G401 (cell line): ENCODE results near the gene PSAT1. TPM values are rescaled to one million over a fixed set of nuclear protein-coding genes. Genes with fewer than 3 reads are reported as not detected.
A peak's percentile ranks its signal among the peaks of the same experiment; 100 is the strongest.
"Not testable (repeated sequence)": the region's sequence is repeated elsewhere in the genome, so short reads cannot be mapped to it uniquely, and the experiment has no call there.

Experiments
- DNase-seq: peaks from one replicate; pipeline ENCODE4 v3.0.0-alpha.2; 2015; ENCODE audit warnings: low spot score
- in situ Hi-C: cut with HindIII; loops from 2 replicates; pipeline ENCODE4 v1.10.0; 2016; ENCODE audit warnings: low sequenced_read_pairs, mixed read lengths
- total RNA-seq: library from RNA; depleted of rRNA; stranded (reverse); fragments of >200 nt; shearing (Covaris generic); gene quantifications from 2 replicates; pipeline ENCODE4 v1.2.3, GENCODE V29; 2014; rRNA removed

The PSAT1 gene
- total RNA-seq, result 222 and 268 TPM in 2 replicates

DNA sequence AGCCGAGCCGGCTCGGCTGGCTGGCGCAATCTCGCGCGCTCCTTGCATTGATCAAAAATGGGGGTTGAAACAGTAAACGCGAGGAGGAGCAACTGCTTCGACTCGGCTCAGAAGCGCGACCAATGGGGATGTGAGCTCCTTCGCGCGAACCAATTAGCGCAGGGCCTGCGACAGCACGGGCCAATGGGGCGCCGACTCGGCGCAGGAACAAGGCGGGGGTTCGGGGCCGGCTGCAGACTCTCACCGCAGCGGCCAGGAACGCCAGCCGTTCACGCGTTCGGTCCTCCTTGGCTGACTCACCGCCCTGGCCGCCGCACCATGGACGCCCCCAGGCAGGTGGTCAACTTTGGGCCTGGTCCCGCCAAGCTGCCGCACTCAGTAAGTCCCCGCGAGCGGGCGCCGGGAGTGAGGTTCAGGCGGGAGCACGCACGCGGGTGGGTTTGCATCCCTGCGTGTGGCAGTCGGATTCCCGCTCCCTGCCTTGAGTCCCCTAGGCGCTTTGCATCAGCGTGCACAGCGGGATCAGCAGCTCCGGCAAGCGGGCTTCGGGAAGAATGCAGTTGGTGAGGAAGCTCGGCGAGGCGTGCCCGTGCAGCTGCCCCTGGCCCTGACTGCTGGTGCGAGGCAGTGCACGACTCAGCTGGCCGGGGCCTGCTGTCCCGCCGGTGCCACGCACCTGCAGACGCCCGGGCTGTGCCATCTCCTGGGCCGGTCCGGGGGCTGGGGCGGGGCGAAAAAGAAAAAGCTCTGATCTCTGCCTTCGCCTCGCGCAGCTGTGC is at the start of gene PSAT1:
Gene PSAT1 (plus strand): TSS at position 233 of the 779 bp plus-strand sequence. CDS start 86 bp downstream, at position 319.
- DNase-seq, result peak; percentile 84
- in situ Hi-C loops, result no loop called here

DNA sequence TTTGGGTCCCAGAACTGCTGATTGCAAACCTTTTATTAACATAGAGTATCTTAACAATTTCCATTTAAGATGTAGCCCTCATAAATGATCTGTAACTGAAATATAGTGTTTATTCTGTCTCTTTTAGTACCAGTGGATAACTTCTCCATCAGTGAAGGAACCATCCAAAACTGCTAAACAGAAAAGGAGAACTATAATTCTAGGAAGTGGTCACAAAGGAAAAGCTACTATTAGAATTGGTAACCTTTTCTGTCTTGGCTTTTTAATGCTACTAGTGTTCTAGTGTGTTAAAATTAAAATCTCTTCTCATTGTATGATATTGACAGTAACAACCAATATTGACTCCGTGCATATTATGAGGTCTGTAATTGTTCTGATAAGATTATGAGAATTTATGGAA is 48.3 kb upstream of the PSAT1 start:
- in situ Hi-C loops, result no loop called here
- DNase-seq, result no peak

DNA sequence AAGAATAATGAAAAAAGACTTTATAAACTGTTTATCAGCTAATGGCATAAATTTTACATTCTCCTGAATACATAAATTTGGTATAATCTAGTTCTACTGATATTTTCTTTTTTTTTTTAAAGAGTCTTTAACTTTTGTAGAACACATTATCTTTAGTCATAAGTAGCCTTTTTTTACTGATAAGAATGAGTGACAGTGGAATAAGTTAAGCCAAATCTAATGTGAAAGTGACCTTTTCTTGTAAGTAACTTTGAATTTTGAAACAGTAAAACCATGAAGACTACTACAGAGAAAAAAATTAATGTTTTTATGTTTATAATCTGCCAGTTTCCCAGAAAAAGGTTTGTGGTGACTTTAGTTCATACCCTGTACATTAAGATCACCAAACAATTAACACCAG is 47.4 kb upstream of the PSAT1 start:
- DNase-seq, result no peak
- in situ Hi-C loops, result no loop called here

DNA sequence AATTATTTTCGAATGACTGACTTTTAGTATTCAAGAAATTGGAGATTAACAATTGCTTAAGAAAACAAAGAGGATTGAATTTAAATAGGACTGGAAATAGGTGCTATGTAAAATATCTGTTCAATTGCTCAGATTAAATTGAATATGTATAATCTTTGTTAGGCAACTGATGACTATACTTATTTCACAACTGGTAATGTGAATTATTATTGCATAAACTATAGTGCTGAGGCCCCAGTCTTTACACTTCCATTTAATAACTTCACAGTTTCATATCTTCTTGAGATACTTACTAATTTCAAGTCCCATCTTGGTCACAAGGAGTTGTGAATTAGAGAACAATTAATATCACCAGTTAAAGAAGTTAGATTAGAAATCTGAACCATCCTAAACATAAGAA is 44.3 kb upstream of the PSAT1 start:
- no peak for DNase-seq

DNA sequence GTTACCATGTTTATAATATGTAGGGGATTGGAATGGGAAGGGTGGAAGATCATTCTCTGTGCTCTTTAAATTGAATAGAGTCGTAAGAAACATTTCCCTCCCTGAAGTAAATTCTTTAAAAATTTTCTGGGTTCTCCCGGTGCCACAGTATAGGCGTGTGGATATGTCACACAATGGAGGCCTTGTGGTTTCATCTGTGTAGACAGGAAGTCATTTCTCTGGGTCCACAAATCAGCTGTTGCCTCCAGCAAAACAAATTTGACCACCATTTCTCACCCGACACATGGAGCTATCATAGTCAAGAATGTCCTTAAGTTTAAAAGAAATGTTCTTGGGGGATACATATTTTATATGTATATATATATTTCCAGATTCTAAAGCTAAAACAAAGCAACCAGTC is 43.6 kb upstream of the PSAT1 start:
- DNase-seq, result no peak
- in situ Hi-C loops, result no loop called here

More for the DNA sequence above, 44.3 kb upstream of the PSAT1 start:
- in situ Hi-C loops, result no loop called here

DNA sequence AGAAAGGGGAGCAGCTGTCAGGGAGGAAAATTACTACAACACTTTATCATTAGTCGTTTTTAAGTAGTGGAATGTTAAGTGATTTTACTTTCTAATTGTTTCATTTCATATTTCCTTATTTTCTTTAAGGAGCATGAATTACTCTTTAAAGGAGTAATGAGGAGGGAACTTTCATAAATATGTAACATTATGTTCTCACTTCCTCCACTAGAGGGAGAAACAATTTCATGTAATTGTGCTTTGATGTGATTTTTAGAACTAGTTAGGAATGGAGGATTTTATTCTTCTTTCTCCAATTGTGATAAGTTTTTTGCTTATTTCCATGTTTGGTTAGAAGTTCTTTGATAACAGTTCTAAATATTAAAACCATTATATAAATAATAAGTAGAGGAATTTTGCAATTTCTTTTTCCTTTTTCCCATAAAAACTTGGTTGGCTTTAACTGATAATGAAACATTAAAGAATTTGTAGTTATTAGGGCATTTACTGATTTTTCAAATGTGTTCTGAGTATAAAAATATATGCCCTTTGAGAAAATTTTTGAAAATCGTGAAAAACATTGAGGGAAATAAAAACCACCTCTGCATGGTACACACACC is 35.4 kb upstream of the PSAT1 start:
- DNase-seq, result peak; percentile 27
- in situ Hi-C loops, result no loop called here

DNA sequence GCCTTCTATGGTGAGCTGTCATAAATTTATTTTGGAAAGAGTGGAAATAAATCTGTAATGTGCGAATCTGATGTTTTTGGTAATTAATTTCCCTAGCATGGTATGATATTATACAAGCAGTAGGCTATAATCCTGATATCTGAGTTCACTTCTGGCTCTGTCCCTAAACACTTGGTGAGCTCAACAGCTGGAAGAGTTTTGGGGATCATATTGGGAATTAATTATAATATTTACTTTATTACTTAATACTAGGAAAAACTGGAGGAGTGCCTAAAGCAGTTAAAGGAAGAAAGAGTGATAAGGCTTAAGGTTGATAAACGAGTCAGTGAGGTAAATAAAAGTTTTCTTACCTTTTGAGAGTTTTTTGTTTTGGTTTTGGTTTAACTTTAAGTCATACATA is 34.3 kb upstream of the PSAT1 start:
- no peak for DNase-seq
- in situ Hi-C loops, result no loop called here

DNA sequence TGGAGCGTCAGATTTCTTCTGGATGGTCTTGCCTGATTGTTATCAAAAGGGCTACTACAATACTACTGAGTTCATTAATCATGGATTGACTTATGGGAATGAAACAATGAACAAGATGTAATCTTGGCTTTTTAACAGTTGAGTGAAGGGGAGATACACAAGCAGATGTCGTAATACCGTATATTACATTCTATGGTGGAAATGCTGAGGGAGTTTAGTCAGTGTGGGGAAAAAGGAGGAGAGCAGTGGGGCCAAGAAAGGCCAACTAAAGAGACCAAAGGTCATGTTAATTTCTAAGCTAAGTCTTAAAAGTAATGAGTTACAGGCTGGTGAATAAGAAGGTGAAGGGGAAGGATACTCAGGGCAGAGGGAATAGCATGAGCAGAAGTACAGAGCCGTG is 29.0 kb upstream of the PSAT1 start:
- in situ Hi-C loops, result no loop called here

DNA sequence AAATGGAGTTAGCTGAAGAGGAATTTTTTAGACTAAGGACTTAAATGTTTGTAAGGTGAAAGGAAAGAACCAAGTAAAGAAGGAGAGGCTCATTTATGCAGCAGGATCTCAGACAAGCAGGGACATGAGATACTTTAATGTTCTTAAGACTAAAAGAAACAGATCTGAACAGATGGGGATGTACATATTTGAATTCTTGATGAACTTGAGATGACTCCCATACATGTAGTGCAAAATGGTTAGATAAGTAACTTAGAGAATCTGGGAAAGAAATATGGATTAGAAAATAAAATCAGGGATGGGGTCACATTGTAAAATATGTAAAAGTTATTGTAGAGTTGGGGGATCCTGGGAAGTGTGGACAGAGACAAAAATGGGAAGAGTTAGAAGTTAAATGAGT is 27.1 kb upstream of the PSAT1 start:
- no peak for DNase-seq
- in situ Hi-C loops, result no loop called here

More for the DNA sequence above, 29.0 kb upstream of the PSAT1 start:
- DNase-seq, result no peak

DNA sequence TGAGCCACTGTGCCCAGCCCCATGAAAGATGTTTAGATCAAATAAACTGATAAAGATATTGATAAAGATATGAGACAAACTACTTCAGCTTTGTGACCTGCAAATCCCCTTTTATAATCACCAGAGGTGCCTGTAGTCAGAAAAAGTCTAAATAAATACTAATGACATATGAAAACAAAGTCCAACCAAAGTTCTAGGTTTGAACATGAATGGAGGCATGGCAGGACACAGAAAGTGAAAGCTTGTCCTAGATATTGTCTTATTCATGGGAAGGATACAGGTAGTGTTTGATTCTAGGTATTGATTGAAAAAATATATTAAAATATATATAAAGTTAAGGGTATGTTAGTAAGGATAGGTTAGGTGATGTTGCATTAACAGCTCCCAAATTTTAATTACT is 24.6 kb upstream of the PSAT1 start:
- in situ Hi-C loops, result no loop called here

DNA sequence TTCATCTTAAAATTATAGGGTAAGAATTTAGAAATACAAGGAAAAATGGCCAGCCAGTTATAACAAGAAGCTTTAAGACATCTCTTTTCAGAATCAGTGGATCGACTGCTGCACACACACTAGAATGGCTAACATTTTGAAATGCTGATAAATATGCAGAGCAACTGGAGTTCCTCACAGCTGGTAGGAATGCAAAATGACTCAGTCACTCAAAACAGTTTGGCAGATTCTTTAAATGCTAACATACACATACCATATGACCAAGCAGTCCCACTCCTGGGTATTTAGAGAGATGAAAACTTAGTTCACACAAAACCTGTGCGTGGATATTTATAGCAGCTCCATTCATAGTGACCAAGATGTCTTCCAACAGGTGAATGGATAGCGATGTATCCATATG is 23.2 kb upstream of the PSAT1 start:
- in situ Hi-C loops, result no loop called here
- DNase-seq, result no peak

More for the DNA sequence above, 24.6 kb upstream of the PSAT1 start:
- DNase-seq, result no peak

DNA sequence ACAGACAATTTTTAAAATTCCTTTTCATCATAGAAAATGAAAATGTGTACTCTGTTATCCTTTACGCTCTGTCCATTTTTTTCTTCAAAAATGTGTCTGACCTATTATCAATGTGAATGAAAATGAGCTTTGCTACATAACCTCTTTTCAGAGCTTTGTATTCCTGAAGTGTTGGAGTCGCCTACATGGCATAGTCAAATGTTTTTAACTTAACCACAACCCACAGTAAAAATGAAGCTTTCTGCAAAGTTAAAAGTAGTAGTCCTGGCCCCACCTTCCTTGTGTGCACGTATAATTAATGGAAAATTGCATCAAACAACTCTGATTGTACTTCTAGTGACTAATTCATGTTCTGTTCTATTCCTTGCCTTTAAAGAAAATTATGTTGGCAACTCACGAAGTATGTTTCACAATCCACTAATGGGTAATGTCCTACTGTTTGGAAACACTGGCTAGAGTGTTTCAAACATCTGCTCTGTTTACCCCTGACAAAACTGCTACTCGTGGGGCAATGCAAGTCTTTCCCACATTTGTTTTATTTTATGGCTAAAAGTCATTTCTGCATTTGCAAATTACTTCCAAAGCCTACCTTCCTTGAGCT is 18.6 kb upstream of the PSAT1 start:
- no peak for DNase-seq
- in situ Hi-C loops, result no loop called here

DNA sequence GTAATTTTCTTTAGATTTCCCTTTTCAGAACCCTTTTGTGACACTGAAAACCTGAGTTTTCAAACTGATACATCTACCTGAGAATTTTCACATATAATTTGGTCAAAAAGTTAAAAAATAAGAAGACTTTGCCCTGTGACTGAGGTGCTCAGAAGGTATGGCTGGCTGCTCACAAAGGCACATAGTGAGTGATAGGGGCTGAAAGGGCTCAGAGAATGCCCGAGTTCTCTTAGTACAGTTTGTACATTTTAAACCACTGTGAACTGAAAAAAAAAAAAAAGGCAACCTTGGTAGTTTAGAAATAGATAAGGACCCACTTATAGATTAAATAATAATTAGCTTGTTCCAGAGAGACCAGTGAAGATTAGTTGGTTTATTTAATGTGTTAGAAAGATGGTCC is 18.1 kb upstream of the PSAT1 start:
- no peak for DNase-seq
- in situ Hi-C loops, result no loop called here

DNA sequence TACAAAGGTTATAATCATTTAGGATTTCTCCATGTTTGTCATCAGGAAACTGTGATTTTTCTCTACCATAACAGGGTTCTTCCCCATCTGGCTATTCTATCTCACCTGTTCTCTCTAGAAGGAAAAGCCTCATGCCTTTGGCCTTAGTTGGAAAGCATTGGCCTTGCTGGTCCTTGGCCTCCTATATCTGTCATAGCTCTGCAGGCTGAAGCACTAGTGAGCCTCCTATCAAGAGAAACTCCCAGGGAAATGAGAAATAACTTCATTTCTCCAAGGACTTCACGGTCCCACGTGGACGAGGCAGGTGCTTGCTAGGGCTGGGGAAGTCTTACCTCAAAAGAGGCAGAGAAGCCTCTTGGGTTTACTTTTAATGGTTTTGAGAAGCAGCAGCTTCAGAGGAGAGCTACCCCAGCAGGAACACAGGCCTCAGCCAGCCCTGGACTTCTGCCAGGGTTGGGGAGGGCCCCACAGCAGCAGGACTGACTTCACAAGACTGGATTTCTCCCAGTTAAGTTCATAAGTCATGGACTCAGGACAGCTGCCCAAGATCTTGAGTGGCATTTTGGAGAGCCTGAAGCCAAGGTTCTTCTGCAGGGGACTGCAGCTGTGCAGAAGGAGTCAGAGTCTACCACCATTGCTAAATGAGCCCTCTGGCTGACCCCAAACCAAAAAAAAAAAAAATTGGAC is 15.8 kb upstream of the PSAT1 start:
- peak; percentile 30 for DNase-seq
- in situ Hi-C loops, result no loop called here

DNA sequence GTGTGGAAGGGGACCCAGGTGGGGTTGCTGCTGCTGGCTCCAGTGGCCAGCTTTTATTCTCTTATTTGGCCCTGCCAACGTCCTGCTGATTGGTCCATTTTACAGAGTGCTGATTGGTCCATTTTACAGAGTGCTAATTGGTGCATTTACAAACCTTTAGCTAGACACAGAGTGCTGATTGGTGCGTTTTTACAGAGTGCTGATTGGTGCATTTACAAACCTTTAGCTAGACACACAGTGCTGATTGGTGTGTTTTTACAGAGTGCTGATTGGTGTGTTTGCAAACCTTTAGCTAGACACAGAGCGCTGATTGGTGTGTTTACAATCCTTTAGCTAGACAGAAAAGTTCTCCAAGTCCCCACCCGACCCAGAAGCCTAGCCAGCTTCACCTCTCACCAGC is 12.7 kb upstream of the PSAT1 start:
- DNase-seq, in situ Hi-C loops: not testable (repeated sequence)

DNA sequence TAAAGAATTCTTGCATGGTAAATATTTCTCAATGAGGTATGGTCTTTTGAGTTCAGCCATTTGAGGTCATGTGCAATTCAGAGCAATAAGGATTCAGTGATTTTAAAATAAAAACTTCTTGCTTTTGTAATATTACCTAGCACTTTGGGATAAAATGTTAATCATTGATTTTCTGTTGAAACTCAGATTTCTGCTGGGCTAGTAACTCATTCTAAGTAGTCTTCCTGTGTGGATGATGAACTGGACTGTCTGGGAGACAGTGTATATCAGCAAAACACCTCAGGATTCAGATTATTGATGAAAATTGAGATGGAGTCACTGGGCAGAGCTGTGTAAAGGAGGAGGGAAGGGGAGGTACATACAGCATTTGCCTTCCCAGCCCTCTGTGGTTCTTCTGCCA is 10.8 kb upstream of the PSAT1 start:
- in situ Hi-C loops, result no loop called here
- DNase-seq, result no peak

DNA sequence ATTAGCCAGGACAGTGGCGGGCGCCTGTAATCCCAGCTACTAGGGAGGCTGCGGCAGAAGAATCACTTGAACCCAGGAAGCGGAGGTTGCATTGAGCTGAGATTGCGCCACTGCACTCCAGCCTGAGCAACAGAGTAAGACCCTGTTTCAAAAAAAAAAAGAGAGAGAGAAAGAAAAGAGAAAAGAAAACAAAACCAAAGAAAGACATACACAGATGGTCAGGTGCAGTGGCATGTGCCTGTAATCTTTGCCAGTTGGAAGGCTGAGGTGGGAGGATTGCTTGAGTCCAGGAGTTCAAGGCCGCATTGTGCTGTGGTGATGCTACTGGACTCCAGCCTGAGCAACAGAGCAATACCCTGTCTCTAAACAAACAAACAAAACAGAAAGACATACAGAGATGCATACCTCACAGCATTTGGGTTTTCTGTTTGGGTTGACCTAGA is 10.0 kb upstream of the PSAT1 start:
- in situ Hi-C loops, result no loop called here
- no peak for DNase-seq

DNA sequence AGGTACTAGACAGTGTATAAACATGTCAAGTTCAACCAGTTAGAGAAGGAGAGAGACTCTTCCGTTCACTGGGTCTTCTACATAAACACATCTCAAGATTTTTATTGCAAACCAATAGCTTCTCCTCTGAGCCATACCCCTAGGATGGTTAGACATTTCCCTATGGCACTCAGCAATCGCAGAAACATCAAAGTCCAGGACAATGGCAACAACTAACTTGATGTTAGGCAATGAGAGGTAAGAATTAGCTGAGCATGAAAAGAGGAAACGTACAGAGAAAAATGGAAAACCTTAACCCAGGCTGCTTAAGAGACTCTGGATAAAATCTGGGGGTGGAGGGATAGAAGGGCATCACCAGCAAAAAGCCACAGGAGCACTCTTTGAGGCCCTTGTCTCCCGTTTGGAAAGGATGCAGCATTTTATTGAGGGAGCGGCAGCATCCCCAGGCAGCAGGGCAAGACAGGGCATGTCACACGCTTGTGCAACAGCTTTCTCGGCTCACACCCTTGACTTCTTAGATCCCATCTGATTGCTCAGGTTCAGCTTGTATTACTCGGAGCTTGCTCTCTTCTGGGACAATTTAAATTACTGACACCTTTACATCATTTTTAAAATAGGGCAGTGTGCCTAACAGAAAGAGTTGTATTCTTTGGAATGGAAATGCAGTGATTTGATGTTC is 8.6 kb upstream of the PSAT1 start:
- in situ Hi-C loops, result no loop called here
- DNase-seq, result no peak

DNA sequence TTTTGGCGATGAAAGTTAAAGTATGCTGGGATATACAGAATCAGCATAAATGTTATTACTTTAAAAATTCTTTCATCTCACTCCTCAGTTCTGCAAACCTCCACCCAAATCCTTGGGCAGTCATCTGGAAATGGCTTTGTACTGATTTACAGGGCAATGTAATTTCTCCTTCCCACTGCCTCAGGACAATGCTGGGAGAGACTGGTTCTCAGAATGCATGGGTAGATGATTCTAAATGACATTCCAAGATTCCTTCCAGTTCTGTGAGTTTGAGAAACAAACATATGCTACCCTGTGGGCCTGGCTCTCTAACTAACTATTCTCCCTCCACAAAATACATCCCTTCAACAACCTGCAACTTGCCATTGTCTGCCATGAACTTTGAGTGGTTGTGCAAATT is 7.5 kb upstream of the PSAT1 start:
- DNase-seq, result no peak
- in situ Hi-C loops, result no loop called here
